GM08714 (cell line): ENCODE data around the gene DPP10.

Experiments
- H3K4me3 ChIP-seq: fragments of 200-500 bp; sonication (Bioruptor generic); 2 replicates; pipeline ENCODE4 v1.5.1; 2014; ENCODE audit warnings: mild to moderate bottlenecking, low read length, inconsistent platforms
- ZNF274 ChIP-seq: IDR thresholded peaks from 2 replicates; pipeline ENCODE4 v1.6.1; 2012; ENCODE audit warnings: mild to moderate bottlenecking, low read depth, low read length

Gene DPP10

GRCh38 chr2:115552726-115553125, 1110.3 kb downstream of the DPP10 start:
- no peak overlapping the region for H3K4me3 ChIP-seq

GRCh38 chr2:115554153-115554552, 1111.7 kb downstream of the DPP10 start:
- H3K4me3 ChIP-seq, result no peak overlapping the region
- TF ChIP-seq ZNF274, result no peak

More at GRCh38 chr2:115552726-115553125, 1110.3 kb downstream of the DPP10 start:
- TF ChIP-seq ZNF274, result no peak

DNA sequence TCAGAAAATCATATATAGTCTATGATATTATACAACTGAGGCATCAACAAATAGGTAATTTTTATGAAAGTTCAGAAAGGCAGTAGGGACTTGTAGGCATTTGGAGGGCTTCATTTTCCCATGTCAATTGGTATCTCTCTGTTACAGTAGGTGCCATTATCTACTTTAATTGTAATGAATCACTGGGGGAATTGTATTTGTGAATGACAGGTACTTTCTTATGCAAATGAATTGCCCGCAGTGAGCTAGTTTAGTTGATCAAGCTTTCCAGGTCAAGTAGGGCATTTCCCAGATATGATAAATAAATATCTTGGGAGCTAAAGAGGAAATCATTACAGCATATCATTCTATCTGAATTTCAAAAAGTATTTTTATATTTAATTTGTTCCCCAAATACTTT, 1116.3 kb downstream of the DPP10 start:
- TF ChIP-seq ZNF274, result no peak
- no peak overlapping the region for H3K4me3 ChIP-seq

DNA sequence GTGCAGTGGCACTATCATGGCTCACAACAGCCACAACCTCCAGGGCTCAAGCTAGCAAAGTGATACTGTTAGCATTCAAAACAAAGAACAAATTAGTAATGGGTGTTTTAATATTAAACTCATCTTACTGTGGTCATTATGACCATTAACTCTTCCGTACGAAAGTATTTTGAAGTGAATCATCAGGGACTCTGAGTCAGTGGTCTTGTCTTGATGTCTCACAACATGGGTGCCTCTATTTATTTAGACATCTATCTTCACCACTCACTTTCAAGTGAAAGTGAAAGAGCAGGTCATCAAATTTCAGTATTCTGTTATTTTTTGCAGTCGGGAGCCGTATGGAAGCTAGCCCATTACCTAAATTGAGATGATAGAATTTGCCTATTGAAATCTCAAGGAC, 1118.2 kb downstream of the DPP10 start:
- no peak overlapping the region for H3K4me3 ChIP-seq
- no peak for TF ChIP-seq ZNF274

GRCh38 chr2:115568643-115569042, 1126.2 kb downstream of the DPP10 start:
- no peak for TF ChIP-seq ZNF274
- no peak overlapping the region for H3K4me3 ChIP-seq

- no peak overlapping the region for H3K4me3 ChIP-seq
- TF ChIP-seq ZNF274, result no peak
Observed at GRCh38 chr2:115569547-115569946, 1127.1 kb downstream of the DPP10 start.

DNA sequence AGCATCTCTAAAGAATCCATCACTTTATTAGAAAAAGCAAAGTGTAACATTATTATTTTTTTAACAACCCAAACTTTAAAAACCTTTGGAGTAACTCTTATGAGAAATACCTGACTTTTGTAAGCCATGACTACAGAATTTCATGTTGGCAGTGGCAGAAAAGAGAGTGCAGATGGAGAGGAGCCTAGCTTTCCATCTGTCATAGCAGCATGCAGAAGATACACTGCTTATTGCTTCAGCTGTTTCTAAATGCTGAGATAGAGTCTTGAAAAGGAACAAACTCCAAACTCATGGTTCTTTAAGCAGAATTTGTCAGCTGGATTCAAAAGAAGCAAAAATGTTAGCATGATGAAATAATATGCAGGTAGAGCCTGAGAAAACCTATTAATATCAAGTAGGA, 1130.3 kb downstream of the DPP10 start:
- TF ChIP-seq ZNF274, result no peak
- no peak overlapping the region for H3K4me3 ChIP-seq

- no peak for TF ChIP-seq ZNF274
- H3K4me3 ChIP-seq, result no peak overlapping the region
Observed at GRCh38 chr2:115573756-115574155, 1131.3 kb downstream of the DPP10 start.

GRCh38 chr2:115574667-115575066, 1132.2 kb downstream of the DPP10 start:
- no peak for TF ChIP-seq ZNF274
- H3K4me3 ChIP-seq, result no peak overlapping the region

DNA sequence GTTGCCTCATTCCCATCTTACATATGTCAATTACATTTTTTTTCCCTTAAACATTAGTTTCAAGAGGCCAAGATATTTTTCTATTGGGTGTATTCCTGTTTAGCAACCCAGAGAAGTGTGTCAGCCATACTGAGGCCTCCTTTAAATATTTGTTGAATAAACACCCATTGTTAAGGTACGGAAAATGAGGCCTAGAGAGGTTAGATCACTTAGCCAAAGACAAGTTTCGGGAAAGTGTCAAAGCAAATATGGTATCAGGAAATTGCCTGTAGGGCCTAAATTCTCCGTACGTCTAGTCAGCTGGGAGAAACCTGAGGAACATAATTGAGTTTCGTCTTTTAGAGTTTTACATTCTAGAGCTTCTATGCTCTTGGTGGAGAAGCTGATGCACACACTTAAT, 1138.3 kb downstream of the DPP10 start:
- TF ChIP-seq ZNF274, result no peak
- H3K4me3 ChIP-seq, result no peak overlapping the region

DNA sequence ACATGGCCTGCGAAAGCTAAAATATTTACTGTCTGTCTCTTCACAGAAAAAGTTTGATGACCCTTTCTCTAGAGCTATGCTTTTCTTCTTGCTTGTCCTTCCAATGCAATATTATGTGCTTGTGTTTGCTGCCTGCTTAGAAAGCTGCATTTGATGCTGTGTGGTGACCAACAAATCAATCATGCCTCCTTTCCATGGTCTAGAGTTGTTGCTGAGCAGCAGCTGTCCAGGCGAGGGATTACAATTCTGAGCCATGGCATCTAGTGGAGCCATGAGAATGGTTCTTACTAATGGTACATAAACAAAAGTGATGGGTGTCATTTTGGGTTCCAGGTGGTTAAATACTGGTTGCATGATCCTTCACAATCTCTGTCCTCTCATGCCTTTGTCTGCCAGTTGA, 1142.1 kb downstream of the DPP10 start:
- no peak overlapping the region for H3K4me3 ChIP-seq
- no peak for TF ChIP-seq ZNF274

DNA sequence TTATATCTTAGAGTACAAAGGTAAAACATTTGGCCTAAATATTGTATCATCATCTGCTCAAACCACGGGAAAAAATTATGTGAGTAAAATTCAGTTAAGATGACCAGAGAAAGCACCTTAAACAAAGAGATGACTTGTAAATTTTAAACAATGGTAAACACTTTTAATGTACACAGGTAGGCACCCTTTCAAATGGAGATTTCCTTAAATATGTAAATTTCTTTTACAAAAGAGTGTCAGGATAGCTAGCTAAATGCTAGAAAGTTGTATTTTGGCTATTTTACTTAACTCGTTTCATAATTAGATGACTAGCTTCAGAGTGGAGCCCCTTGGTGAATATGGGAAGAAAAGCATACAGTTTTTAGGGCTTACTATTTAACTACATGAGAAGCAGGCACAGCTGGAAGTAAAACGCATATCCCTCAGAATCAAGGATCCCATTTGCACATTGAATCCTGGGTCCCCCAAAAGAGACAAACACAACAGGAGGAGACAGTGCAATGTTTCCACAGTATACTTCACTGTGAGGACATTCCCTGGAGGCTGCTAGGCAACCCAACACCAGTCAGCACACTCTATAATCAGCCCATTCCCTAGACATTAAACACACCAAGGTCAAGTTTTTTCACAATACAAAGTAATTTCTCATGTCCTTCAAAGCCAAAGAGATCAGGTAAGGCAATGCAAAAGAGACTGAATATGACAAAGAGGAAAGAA, 1154.4 kb downstream of the DPP10 start:
- no peak for TF ChIP-seq ZNF274
- no peak overlapping the region for H3K4me3 ChIP-seq

DNA sequence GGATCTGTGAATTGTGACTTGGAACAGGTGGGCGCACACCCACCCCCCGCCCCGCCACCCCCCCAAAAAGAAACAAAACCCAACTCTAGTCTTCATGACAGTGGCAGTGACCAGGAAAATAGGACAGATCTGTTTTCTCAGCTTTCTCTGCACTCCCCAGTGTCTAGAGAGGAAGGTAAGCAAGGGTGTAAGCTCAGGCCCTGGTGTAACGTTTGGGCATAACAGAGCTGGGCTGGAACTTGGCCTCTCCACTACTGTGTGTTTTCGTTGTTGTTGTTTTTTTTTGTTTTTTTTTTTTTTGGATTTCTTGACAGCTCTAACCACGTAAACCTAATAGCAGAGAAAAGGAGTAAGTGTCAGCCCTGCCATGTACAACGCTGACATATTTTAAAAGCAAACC, 1160.8 kb downstream of the DPP10 start:
- H3K4me3 ChIP-seq, result no peak overlapping the region
- TF ChIP-seq ZNF274, result no peak

DNA sequence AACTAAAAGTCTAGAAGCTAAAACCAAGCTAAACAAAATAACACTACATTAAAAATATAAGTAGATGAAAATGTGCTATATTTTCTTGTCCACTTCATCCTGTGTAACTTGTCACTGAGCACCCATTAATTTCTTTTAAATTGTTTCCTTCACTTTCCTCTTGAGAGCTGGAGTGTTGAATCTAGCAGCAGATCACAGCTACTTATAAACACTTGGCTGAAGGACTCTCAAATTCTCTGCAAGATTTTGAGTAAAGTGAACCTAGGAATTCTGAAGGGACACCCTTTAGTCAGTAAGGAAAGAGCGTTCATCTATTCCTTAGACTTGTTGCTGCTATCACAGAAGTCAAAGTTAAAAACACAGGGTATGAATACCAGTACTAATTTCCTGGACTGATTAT, 1163.9 kb downstream of the DPP10 start:
- TF ChIP-seq ZNF274, result no peak

GRCh38 chr2:115609978-115610377, 1167.5 kb downstream of the DPP10 start:
- no peak for TF ChIP-seq ZNF274
- no peak overlapping the region for H3K4me3 ChIP-seq

More for the DNA sequence above, 1163.9 kb downstream of the DPP10 start:
- no peak overlapping the region for H3K4me3 ChIP-seq

DNA sequence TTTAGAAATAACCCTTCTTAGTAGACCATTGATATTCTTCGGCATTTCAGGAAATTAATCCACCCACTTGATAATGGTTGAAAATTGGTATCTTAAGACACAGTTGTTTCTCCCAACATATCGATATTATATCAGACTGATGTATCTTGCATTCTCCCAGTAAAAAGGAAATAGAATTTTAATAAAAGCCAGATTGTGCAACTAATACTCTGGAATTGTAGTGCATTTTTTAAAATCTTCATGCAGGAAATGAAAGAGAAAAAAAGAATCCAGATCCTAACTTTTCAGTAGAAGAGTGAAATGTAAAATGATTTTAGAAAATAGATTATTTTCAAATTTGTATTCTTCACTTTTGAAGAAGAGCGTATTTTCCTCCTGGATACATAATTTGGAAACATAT, 1168.4 kb downstream of the DPP10 start:
- no peak overlapping the region for H3K4me3 ChIP-seq
- no peak for TF ChIP-seq ZNF274
